ENCODE measurements around the gene SOCS4.
A peak's percentile ranks its signal among the peaks of the same experiment; 100 is the strongest.
"Not testable (repeated sequence)": the region's sequence is repeated elsewhere in the genome, so short reads cannot be mapped to it uniquely, and the experiment has no call there.

The SOCS4 gene, protein sequence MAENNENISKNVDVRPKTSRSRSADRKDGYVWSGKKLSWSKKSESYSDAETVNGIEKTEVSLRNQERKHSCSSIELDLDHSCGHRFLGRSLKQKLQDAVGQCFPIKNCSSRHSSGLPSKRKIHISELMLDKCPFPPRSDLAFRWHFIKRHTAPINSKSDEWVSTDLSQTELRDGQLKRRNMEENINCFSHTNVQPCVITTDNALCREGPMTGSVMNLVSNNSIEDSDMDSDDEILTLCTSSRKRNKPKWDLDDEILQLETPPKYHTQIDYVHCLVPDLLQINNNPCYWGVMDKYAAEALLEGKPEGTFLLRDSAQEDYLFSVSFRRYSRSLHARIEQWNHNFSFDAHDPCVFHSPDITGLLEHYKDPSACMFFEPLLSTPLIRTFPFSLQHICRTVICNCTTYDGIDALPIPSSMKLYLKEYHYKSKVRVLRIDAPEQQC

GRCh38 chr14:55026793-55027561 is at the start of gene SOCS4, which contains the start of gene WDHD1:
Gene SOCS4 (plus strand): TSS chr14:55027236. CDS start chr14:55043042, 15,806 bp downstream.
Gene WDHD1 (minus strand): TSS chr14:55027099. CDS start chr14:55026787, 312 bp downstream.
- peak; percentile 95 for DNase-seq (ENCODE audit: low read depth, low spot score)

GRCh38 chr14:54979039-54979438 is 48.0 kb upstream of the SOCS4 start:
- DNase-seq (ENCODE audit: low read depth, low spot score), result no peak

GRCh38 chr14:54981698-54982097 is 45.3 kb upstream of the SOCS4 start:
- DNase-seq (ENCODE audit: low read depth, low spot score), result no peak

DNA sequence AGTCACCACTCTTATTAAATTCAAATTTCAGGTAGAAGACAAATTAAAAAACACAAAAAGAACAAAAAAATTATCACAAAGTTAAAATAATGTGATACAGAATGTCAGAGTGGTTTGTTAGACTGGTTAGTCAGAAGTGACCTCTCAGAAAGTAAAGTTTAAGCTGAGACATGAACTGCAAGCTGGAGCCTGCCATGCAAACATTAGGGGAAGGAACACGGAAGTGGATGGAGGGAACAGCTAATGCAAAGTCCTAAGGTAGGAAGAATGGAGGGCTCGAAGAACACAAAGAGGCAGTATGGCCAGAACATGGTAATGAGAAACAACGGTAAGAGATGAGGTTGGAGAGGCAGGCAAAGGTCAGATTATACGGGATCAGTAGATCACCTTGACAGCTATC is 41.9 kb upstream of the SOCS4 start:
- no peak for DNase-seq (ENCODE audit: low read depth, low spot score)

DNA sequence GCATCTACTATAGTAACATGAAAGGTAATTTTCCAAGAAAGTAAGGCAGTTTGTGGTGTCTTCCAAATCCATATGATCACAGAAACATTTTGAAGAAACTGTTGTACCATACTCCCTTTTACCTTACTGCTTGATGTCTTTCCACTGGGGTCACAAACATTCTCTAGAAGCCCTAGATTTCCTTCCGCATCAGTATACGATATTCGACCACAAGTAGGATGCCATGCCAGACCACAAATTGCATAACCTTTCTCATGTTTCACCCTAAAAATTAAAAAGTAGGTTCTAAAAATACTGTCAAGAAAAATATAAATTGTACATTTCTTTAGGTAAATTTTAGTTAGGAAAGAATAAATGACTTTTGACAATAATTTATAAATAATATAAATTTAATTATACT is 26.7 kb upstream of the SOCS4 start:
- no peak for DNase-seq (ENCODE audit: low read depth, low spot score)

GRCh38 chr14:55005071-55005470 is 22.0 kb upstream of the SOCS4 start:
- no peak for DNase-seq (ENCODE audit: low read depth, low spot score)

GRCh38 chr14:55015006-55015405 is 12.0 kb upstream of the SOCS4 start:
- no peak for DNase-seq (ENCODE audit: low read depth, low spot score)

GRCh38 chr14:55019968-55020554 is 7.0 kb upstream of the SOCS4 start:
- no peak for DNase-seq (ENCODE audit: low read depth, low spot score)

DNA sequence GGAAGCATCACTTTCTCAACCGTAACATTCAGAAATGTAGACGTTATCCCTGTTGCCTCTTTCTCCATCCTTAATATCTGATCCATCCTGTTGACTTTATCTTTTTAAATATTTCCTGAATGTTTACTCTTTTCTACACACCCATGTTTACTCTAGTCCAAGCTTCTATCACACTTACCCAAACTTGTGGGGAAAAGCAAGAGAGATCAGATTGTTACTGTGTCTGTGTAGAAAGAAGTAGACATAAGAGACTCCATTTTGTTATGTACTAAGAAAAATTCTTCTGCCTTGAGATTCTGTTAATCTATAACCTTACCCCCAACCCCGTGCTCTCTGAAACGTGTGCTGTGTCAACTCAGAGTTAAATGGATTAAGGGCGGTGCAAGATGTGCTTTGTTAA is 2.7 kb upstream of the SOCS4 start:
- not testable (repeated sequence) for DNase-seq (ENCODE audit: low read depth, low spot score)

DNA sequence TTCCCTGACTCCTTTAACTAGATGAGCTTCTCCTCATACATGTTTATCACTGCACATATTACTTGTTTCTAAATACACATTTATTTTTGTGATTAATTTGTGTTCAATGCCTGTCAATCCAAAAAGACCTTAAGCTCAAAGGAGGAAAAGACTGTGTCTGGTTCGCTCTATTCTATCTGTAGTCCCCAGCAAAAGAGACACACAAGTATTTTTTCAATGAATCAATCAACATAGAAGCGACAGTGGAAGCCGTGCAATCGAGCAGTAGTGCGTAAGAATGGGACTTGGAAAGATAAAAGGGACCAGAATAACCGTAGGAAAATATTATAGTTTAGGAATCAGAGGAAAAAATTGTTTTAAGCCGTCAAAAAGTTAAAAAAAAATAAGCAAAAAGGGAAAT is 1.1 kb upstream of the SOCS4 start:
- no peak for DNase-seq (ENCODE audit: low read depth, low spot score)

DNA sequence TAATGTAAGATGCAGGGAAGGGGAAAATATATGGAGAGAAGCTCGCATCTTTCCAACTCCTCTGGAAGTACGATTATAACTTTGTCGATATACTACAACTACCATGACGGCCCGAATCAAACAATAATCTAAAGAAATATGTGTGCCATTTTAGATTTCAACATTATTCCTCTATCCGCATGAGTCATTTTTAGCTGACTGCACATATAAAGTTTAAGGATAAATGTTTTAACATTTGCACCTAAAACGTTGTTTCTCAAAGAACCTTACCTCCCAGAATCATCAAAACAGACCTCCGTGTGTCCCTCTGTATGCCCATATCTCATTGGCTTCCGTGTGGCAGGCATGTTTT is 619 bp upstream of the SOCS4 start:
- no peak for DNase-seq (ENCODE audit: low read depth, low spot score)

DNA sequence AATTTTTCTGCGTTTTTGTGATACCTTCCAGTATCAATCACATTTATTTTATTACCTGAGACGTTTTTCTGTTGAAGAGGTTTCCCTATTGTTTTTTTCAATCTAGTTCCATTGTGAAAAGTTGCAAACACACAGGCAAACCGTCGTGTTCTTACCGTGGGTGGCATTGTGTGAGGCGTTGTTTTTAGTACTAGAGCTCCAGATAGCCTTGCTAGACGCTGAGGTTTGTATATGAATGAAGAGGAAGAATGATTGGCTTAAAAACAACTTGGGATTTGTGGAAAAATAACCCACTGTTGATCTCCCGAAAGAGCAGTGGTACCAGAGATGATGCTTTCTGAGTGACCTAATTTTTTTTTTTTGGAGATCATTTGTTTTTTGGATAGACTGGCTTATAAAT is 1.0 kb downstream of the SOCS4 start:
- no peak for DNase-seq (ENCODE audit: low read depth, low spot score)

- no peak for DNase-seq (ENCODE audit: low read depth, low spot score)
Measured at GRCh38 chr14:55028476-55028875, 1.4 kb downstream of the SOCS4 start.

DNA sequence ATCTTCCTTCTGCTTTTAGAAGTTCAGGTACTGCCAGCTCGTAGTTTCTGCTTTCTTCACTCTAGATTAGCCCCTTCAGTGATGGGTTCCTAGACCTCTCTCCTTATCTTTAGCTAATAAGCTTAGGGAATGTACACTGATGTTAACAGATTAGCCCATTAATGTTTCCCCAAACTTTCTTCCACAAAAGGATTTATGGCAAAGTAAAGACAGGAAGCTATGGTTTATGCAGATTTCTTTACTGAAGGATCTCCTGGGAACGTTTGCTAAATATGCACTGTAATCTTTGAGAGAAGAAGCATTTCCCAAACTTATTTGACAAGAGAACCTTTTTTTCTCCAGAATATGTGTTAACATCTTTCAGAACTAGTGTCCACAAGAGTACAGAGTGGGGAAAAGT is 4.2 kb downstream of the SOCS4 start:
- DNase-seq (ENCODE audit: low read depth, low spot score), result no peak

DNA sequence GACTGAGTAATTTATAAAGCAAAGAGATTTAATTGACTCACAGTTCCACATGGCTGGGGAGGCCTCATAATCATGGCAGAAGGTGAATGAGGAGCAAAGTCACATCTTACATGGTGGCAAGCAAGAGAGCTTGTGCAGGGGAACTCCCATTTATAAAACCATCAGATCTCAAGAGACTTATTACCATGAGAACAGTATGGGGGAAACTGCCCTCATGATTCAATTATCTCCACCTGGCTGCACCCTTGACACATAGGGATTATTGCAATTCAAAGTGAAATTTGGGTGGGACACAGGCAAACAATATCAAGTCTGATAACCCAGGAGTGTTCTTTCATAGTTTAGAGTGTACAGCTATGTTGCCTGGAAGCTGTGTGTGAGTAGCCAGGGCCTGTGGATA is 11.0 kb downstream of the SOCS4 start:
- DNase-seq (ENCODE audit: low read depth, low spot score), result not testable (repeated sequence)

DNA sequence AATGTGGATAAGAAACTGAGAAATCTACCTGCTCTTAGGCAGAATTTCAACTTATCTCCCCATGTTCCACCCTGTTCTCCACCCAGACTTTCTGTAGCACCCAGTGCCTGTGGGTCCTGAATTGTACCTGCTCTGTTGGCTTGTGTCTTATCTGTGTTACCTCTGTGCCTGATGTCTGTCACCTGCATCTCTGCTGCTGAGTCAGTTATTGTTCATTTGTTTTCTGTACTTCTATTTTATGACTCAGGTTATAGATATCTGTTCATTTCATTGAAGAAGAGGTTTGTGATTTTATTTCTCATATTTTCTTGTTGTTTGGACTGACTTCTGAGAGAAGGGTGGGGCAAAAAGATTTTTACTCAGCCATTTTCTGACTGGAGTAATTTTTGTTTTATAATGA is 11.7 kb downstream of the SOCS4 start:
- DNase-seq (ENCODE audit: low read depth, low spot score), result no peak

DNA sequence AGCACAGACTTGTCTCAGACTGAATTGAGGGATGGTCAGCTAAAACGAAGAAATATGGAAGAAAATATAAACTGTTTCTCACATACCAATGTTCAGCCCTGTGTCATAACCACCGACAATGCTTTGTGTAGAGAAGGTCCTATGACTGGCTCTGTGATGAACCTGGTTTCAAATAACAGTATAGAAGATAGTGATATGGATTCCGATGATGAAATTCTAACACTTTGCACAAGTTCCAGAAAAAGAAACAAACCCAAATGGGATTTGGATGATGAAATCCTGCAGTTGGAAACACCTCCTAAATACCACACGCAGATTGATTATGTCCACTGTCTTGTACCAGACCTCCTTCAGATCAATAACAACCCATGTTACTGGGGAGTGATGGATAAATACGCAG is 16.5 kb downstream of the SOCS4 start:
- no peak for DNase-seq (ENCODE audit: low read depth, low spot score)

DNA sequence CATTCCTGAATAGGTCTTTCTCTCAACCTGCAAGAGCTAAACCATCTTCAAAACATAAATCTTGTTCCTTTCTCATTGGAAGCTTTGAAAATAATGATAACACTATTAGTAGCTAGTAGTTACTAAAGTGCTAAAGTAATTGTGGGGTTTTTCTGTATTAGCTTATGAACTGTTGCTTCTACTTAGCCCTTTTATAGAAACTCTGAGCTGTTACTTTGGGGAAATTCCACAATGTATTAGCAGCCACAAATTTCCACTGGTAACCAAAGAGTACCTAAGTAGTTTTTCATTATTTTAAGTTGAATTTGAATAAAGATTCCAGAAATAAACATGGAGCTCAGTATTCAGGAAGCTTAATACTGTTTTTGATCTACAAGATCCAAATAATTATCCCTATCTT is 18.1 kb downstream of the SOCS4 start:
- no peak for DNase-seq (ENCODE audit: low read depth, low spot score)

- no peak for DNase-seq (ENCODE audit: low read depth, low spot score)
Measured at GRCh38 chr14:55047301-55048053, 20.4 kb downstream of the SOCS4 start.

DNA sequence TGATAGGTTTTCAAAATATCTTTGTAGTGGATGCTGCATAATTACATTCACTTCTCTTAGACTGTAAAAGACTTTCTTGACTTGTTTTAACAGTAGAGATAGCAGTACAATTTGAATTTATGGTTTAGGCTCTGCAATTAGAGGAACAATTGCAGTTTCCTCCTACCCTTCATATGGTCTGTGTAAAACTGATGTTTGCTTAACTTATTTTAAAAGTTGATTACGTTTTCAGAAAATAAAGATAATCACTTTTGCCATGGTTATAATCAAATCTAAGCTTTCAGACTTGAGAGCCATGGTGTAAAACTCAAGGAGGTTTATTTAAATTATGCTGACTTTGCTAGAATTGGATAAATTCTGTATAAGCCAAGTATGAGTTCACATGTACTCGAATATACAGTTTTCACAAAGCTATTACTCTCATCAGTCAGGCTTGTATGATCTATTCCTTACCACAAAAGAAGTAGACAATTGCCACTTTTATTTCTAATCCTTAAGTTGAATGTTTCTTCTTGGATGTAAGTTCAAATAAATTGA is 21.9 kb downstream of the SOCS4 start:
- DNase-seq (ENCODE audit: low read depth, low spot score), result no peak

DNA sequence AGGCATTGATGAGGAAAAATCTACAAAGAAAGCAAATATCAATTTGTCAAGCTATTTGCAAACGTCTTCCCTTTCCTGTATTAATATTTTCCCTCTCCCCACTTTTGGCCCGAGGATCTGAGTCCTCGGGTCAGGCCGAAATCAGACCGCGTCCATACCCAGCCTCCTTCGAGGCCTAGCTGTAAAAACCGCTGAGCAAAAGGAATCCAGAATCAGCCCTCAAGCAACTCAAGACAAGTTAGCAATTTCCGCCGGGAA is 24.1 kb downstream of the SOCS4 start:
- DNase-seq (ENCODE audit: low read depth, low spot score), result no peak
